ENCODE results near the gene SNX27. TPM values are rescaled to one million over a fixed set of nuclear protein-coding genes. Genes with fewer than 3 reads are reported as not detected.

The SNX27 gene
- total RNA-seq, 6 donors from 2014 or later, result 35.0 to 62.9 (median 51.9) TPM

DNA sequence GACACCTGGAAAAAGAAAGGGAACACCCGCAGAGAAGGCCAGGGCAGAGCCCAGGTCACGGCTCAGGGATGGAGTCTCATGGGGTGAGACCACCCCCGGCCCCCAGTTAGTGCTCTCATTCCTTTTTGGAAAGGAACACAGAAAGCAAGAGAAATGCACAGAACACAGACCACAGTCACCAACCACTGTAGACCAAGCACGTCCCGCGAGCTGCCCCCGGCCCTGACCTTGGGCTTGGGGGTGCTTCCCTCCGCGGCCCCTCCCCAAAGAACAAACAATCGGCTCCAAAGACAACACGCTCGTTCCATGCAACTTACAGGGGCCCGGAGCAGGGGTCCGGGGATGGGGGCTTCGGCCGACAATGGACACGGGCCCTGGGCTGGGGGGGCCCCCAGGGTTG is 92.0 kb downstream of the SNX27 start:
- H3K4me1 ChIP-seq, result peaks cover 0 to 5% (median 0%) of the 10 kb centered on the region in 4 donors
- TF ChIP-seq POLR2A (IDR thresholded peaks at IDR 0.05) (no peak), EP300 (IDR thresholded peaks at IDR 0.05) (no peak), POLR2AphosphoS5 (IDR thresholded peaks at IDR 0.05) (no peak)
- TF ChIP-seq, protein P1, sequence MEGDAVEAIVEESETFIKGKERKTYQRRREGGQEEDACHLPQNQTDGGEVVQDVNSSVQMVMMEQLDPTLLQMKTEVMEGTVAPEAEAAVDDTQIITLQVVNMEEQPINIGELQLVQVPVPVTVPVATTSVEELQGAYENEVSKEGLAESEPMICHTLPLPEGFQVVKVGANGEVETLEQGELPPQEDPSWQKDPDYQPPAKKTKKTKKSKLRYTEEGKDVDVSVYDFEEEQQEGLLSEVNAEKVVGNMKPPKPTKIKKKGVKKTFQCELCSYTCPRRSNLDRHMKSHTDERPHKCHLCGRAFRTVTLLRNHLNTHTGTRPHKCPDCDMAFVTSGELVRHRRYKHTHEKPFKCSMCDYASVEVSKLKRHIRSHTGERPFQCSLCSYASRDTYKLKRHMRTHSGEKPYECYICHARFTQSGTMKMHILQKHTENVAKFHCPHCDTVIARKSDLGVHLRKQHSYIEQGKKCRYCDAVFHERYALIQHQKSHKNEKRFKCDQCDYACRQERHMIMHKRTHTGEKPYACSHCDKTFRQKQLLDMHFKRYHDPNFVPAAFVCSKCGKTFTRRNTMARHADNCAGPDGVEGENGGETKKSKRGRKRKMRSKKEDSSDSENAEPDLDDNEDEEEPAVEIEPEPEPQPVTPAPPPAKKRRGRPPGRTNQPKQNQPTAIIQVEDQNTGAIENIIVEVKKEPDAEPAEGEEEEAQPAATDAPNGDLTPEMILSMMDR (IDR thresholded peaks at IDR 0.05), result no peak
- H3K27ac ChIP-seq, result no peak overlapping the region
- peaks cover 6 to 29% (median 18%) of the 10 kb centered on the region in 4 donors for H3K36me3 ChIP-seq
- H3K9me3 ChIP-seq, result no peaks in the 10 kb centered on the region
- DNase-seq, result no peak
- H3K27me3 ChIP-seq, result no peaks in the 10 kb centered on the region
- no peak overlapping the region for H3K4me3 ChIP-seq
- WGBS, 2 donors, result 57 to 76% methylated on average over 17 of the region's 17 CpGs
- no peak for ATAC-seq (ENCODE audit: low FRiP score in 2 of 2)

DNA sequence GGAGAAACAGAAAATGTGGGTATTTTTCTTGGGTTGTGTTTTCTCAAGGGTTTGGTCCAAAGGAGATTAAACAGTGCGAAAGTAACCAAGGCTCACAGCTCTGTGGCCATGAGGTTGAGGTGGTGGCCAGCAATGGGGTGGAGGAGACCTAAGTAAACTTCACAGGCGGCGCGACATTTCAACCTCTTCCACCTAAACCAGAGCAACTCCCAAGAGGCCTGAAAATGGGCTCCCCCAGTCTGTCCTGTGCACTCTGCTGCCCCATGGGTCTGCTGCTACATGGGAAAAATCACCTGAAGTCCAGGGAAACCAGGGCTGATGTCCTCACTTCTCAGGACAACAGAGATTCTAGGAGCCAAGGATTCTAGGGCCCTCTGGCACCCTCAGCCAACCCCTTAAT is 92.4 kb downstream of the SNX27 start:
- TF ChIP-seq EP300 (IDR thresholded peaks at IDR 0.05) (no peak), POLR2AphosphoS5 (IDR thresholded peaks at IDR 0.05) (no peak), POLR2A (IDR thresholded peaks at IDR 0.05) (no peak)
- TF ChIP-seq, protein P1 (IDR thresholded peaks at IDR 0.05), result no peak
- ATAC-seq (ENCODE audit: low FRiP score in 2 of 2), result no peak
- no peaks in the 10 kb centered on the region for H3K27me3 ChIP-seq
- H3K9me3 ChIP-seq, result no peaks in the 10 kb centered on the region
- H3K36me3 ChIP-seq, result peaks cover 5 to 25% (median 14%) of the 10 kb centered on the region in 4 donors
- H3K4me1 ChIP-seq, result peaks cover 0 to 5% (median 0%) of the 10 kb centered on the region in 4 donors
- WGBS, 2 donors, result 73 to 75% methylated on average over 4 of the region's 4 CpGs
- no peak overlapping the region for H3K27ac ChIP-seq
- DNase-seq, result no peak
- no peak overlapping the region for H3K4me3 ChIP-seq

GRCh38 chr1:151705146-151705545 is 93.3 kb downstream of the SNX27 start:
- TF ChIP-seq POLR2A (IDR thresholded peaks at IDR 0.05) (no peak), POLR2AphosphoS5 (IDR thresholded peaks at IDR 0.05) (no peak), EP300 (IDR thresholded peaks at IDR 0.05) (no peak)
- TF ChIP-seq, protein P1 (IDR thresholded peaks at IDR 0.05), result no peak
- no peaks in the 10 kb centered on the region for H3K27me3 ChIP-seq
- WGBS, 2 donors, result 84 to 90% methylated on average over 2 to 7 of the region's 7 CpGs
- ATAC-seq (ENCODE audit: low FRiP score in 2 of 2), result no peak
- peaks cover 0 to 5% (median 0%) of the 10 kb centered on the region in 4 donors for H3K4me1 ChIP-seq
- no peak overlapping the region for H3K4me3 ChIP-seq
- H3K27ac ChIP-seq, result no peak overlapping the region
- DNase-seq, result no peak
- peaks cover 0 to 16% (median 9%) of the 10 kb centered on the region in 4 donors for H3K36me3 ChIP-seq
- no peaks in the 10 kb centered on the region for H3K9me3 ChIP-seq

DNA sequence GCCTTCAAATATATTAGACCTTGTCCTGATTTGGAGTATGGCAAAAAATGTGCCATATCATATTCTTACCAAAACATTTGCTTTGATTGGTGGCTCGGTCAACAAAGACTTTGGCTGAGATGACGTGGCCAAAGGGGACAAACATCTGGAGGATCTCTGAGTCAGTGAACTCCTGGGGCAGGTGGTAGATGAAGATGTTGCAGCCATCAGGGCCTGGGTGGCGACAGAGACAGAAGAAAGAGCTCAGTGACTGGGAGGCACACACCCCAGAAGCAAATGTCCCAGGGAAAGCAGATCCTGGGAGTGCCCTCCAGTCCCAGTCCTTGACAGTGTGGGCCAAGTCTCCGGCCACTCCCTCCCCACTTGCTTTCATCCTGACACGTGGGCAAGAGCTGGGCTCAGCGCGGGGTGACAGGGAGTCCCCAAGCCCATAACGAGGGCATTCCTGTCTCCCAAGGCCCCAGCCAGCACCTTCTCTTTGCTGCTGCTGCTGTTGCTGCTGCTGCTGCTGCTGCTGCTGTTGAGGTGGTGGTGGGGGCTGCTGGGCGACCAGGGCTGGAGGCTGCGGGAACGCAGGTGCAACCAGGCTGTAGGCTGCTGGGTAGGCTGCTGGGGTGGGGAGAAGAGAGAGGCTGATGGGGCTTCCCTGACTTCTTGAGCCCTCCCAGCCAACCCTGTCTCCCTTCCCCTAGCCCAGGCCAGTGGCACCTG is 94.1 kb downstream of the SNX27 start:
- peaks cover 0 to 12% (median 7%) of the 10 kb centered on the region in 4 donors for H3K36me3 ChIP-seq
- H3K27me3 ChIP-seq, result no peaks in the 10 kb centered on the region
- no peaks in the 10 kb centered on the region for H3K9me3 ChIP-seq
- H3K27ac ChIP-seq, result no peak overlapping the region
- H3K4me1 ChIP-seq, result peaks cover 0 to 5% (median 0%) of the 10 kb centered on the region in 4 donors
- 55 to 76% methylated on average over 3 to 11 of the region's 11 CpGs for WGBS, 2 donors
- ATAC-seq (ENCODE audit: low FRiP score in 2 of 2) (no peak), DNase-seq (peak in 1 of 2 donors; percentile 71)
- TF ChIP-seq POLR2A (IDR thresholded peaks at IDR 0.05) (no peak), EP300 (IDR thresholded peaks at IDR 0.05) (no peak), POLR2AphosphoS5 (IDR thresholded peaks at IDR 0.05) (no peak)
- TF ChIP-seq, protein P1 (IDR thresholded peaks at IDR 0.05), result no peak
- H3K4me3 ChIP-seq, result no peak overlapping the region
